HG02678 (cell line): ENCODE results near the gene MKNK2.

ENCODE experiments used
- ATAC-seq: cut with Tn5 transposase; IDR thresholded peaks from one replicate; pipeline ENCODE4 v1.9.1; 2021; ENCODE audit warnings: mild to moderate bottlenecking, moderate library complexity; ENCODE audit not compliant: unreplicated experiment

Gene MKNK2

DNA sequence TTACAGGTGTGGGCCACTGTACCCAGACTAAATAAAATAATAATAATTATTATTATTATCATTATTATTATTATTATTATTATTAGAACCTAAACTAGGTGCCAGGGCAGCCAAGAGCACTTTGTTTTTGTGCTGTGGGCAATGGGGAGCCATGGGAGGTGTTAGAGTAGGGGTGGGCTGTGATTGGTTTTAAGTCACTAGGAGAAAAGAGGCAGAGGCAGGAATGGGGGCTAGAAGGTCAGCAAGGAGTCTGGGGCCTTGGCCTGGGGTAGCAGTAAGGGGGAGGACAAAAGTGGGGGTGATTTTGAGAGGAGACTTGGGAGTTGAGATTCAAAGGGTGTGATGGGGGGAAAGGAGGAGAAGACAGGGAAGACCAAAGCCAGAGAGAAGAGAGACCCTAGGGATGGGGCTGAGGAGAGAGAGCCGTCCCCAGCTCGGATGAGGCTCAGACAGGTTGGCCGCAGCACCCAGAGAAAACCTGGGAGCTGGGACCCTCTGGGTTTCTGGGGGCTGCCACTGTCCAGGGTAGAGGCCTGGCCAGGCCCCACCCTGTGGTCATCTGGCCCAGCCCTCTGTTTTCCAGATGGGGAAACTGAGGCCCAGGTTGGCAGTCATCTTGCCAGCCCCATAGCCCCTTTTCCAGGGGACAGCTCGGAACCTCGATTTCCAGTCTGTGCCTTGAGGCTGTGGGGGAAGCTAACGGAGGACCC lies 17.8 kb downstream of the MKNK2 start:
- no peak for ATAC-seq

DNA sequence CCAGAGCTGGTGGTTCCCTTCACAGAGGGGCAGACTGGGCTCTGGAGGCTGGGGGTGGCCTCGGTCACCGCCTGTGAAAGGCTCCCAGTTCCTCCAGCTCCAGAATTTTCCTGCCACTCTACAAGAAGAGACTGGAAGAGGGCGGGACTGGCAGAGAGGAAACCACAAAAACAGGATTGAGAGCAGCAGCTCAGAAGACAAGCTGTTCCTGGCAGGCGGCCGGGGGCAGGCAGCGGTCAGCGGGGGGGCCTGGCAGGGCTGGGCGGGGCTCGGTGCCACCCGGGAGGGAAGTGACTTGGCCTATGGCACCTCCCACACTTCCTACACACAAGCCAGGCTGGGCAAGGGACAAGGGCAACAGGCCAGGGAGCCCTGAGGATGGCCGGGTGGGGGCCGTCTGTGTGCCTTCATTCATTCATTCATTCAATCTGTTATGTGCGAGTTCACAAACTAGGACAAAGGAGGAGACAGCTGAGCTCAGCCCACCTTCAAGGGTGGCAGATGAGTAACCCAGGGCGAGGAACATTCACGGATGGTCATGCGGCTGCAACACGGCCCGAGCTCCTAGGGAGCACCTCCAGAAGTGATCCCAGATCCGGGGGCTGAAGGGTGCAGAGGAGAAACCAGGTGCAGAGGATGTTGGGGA lies 18.6 kb downstream of the MKNK2 start:
- ATAC-seq: no peak

DNA sequence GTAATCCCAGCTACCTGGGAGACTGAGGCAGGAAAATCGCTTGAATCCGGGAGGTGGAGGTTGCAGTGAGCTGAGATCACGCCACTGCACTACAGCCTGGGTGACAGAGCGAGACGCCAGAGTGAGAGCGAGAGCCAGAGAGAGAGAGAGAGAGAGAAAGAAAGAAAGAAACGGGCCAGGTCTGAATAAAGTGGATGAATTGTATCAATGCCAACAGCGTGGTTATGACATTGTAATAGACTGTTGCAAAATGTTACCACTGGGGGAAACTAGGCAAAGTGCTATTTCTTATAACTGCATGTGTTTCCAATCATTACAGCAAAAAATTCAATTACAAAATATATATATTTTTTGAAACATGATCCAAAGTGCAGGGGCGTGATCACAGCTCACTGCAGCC lies 23.7 kb downstream of the MKNK2 start:
- no peak for ATAC-seq

DNA sequence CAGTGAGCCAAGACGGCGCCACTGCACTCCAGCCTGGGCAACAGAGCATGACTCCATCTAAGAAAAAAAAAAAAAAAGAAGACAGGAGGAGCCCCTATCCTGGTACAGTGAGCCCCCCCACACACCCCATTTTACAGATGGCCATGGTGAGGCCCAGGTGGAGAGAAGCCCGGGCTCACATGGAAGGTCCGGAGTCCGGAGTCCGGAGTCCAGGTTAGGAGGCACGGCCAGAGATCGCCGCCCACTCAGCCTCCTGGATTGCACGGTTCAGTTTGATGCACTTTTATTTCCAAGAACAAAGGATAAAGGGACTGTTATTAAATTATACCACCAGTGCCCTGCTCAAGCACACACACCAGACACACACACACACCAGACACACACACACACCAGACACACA lies 24.3 kb downstream of the MKNK2 start:
- no peak for ATAC-seq

- no peak for ATAC-seq
These were observed 28.8 kb downstream of the MKNK2 start for GRCh38 chr19:2022289-2022688.

GRCh38 chr19:2021453-2022140 lies 29.4 kb downstream of the MKNK2 start:
- ATAC-seq: no peak

DNA sequence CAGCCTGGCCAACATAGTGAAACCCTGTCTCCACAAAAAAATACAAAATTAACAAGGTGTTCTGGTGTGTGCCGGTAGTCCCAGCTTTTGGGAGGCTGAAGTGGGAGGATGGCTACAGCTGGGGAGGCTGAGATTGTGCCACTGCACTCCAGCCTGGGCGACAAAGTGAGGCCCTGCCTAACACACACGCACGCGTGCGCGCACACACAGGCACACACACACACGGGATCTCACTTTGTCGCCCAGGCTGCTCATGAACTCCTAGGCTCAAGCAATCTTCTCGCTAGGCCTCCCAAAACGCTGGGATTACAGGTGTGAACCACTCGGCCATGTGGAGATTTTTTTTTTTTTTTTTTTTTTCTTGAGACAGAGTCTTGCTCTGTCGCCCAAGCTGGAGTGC lies 32.3 kb downstream of the MKNK2 start:
- no peak for ATAC-seq

GRCh38 chr19:2016041-2016807 lies 34.8 kb downstream of the MKNK2 start:
- ATAC-seq: no peak

GRCh38 chr19:2015608-2015950 lies 35.5 kb downstream of the MKNK2 start, which contains the start of gene BTBD2:
TSS of gene BTBD2 (minus strand) at chr19:2015714. CDS start at chr19:2015703, 11 bp downstream.
- no peak for ATAC-seq

DNA sequence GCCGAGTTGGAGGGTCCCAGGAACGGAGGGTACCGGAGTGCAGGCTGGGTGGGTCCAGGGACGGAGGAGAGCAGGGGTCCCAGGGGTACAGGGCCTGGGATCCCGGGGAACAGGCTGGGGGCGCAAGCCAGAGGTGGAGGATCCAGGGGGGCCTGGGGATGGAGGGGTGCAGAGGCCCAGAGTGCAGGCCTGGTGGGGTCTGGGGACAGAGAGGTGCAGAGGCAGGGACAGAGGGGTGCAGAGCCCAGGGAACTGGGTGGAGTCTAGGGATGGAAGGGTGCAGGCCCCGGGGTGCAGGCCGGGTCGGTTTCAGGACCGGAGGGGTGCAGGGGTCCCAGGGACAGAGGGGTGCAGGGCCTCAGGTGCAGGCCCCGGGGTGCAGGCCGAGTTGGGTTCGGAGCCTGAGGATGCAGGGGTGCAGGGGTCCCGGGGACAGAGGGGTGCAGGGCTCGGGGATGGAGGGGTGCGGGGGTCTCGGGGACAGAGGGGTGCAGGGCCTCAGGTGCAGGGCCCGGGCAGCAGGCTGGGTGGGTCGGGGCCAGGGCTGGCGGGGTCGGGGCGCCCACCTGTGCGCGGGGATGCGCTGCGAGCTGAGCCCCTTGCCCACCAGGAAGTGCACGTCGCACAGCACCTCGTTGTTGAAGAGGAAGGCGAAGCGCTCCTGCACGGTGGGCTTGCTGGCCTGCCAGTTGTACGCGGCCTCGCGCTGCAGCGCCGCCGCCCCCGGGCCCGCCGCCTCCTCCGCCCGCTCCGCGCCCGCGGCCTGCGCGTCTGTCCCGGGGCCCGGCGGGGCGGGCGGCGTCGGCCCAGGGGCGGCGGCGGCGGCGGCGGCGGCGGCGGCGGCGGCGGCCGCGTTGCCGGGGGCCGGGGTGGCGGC lies 36.1 kb downstream of the MKNK2 start:
- ATAC-seq: no peak

DNA sequence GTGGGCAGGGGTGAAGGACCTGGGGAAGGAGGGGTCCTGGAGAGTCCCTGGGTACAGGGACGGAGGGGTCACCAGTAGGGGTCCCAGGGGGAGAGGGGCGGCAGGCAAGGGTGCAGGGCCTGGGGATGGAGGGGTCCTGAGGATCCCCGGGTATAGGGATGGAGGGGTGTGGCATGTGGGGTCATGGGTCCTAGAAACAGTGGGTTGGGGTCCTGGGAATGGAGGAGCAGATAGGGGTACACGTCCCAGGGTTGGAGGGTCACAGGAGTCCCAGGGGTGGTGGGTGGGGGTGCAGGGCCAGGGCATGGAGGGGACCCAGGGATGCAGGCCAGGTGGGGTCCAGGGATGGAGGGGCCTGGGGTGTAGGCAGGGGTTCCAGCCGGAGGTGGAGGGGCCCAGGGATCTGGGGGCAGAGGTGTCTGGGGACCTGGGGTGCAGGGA lies 36.9 kb downstream of the MKNK2 start:
- no peak for ATAC-seq

DNA sequence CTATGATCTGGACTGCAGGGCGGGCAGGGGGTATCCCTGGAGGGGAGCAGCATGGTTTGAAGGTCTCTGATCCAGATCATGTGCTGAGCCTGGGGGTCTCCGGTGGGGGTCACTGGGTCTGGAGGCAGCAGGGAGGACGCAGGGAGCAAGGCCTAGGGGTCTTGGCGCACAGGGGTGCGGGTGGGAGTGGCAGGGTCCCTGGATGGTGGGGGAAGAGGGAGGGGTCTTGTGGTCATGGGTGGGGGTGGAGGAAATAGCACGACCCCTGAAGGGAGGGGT lies 37.4 kb downstream of the MKNK2 start:
- ATAC-seq: no peak

DNA sequence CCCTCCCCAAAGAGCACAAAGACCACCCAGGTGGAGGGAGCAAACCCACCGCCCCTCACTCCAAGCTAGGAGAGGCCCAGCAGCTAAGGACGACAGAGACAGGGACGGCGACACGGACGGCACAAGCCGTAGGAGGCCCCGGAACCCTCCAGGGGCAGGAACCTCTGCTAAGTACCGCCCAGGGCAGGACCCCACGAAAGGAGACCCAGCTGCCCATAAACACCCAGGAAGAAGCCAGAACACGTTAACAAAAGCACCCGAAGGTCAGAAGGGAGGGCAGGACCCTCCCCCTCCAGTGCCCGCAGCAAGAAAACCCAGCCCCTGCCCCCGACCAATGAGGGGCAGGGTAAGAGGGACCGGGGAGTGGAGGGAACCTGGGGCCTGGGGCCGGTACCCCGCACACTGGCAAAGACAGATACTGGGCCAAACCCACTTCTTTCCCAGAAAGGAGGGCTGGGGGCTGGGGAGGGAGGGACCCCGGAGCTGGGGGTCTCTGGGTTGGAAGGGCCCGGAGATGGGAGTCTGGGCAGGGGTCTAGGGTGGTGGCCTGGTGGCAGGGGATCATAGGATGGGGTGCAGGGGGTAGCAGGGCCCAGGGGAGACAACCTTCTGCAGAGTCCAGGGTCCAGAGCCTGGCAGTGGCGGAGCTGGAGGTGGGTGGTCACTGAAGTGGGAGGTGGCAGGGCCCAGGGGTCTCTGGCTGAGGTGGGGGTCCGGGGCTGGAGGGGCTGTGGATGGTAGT lies 37.9 kb downstream of the MKNK2 start:
- no peak for ATAC-seq

GRCh38 chr19:2011169-2011568 lies 39.9 kb downstream of the MKNK2 start:
- ATAC-seq: no peak

DNA sequence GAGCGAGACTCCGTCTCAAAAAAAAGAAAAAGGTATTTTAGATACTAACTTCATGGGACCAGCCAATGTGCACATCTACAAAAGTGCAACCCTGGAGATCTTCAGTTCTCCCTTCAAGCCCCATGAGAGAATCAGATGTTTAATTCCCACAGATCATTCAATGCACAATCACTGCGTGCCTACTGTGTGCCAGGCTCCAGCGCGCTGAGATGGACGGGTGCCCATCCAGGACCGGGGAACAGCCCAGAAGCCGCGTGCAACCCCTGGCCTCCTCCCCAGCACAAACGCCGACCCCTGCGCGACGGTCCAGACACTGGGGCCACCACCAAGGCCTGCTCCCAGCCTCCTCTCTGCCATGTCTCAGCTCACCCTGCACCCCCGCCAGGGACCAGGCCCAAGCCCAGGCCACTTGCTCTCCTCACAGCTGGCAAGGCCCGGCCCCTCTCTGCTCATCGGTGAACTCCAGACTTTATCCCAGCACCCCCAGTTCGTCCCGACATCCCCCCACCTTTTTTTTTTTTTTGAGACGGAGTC lies 40.8 kb downstream of the MKNK2 start:
- ATAC-seq: no peak

DNA sequence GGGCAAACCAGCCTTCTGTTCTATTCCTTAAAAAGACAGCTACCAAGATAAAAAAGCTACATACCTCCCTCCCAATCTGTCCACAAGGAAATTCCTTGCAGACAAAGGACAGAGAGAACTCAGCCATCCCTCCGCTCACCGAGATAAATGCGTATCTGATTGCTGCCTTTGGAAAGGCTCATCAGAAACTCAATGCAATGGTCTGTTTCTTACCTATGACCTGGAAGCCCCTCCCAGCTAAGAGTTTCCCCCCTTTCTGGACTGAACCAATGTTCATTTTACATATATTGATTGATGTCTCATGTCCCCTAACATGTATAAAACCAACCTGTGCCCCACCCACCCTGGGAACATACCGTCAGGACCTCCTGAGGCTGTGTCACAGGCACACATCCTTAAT lies 47.2 kb downstream of the MKNK2 start:
- no peak for ATAC-seq

- no peak for ATAC-seq
These were observed 51.1 kb downstream of the MKNK2 start for GRCh38 chr19:1999856-2000515.

- ATAC-seq: no peak
These were observed 52.0 kb downstream of the MKNK2 start for GRCh38 chr19:1998712-1999708.
